Kidney (tissue), 14 donors: Measurements from ENCODE around the gene ANKFY1. TPM values are rescaled to one million over a fixed set of nuclear protein-coding genes. Genes with fewer than 3 reads are reported as not detected.

ENCODE experiments used
- DNase-seq, 5 donors: peaks; one replicate each; pipeline ENCODE4 v3.0.0-alpha.2; 2013 to 2020
- FAIRE-seq: peaks from 2 replicates; lab custom pipeline; 2012; peaks lifted over from hg19 to GRCh38; lab: Jason Lieb, UNC
- H3K27ac ChIP-seq, 2 donors: one replicate each; pipeline ENCODE4 v1.7.0; 2013; ENCODE audit warnings: low read depth in 2 of 2, low read length in 2 of 2, inconsistent platforms in 1 of 2
- H3K27me3 ChIP-seq: one replicate; pipeline ENCODE4 v1.7.1; 2013; ENCODE audit warnings: low read length, inconsistent platforms; ENCODE audit not compliant: control insufficient read depth, insufficient read depth
- H3K36me3 ChIP-seq, 3 donors: one replicate each; pipeline versions ENCODE4 v1.7.0 to v1.7.1; 2013; ENCODE audit warnings: low read length in 3 of 3, control low read depth in 1 of 3, inconsistent platforms in 1 of 3; ENCODE audit not compliant: insufficient read depth in 3 of 3, control insufficient read depth in 2 of 3
- H3K4me1 ChIP-seq, 3 donors: one replicate each; pipeline versions ENCODE4 v1.7.0 to v1.7.1; 2013; ENCODE audit warnings: low read length in 3 of 3, inconsistent platforms in 1 of 3, low read depth in 1 of 3; ENCODE audit not compliant: control insufficient read depth in 2 of 3, insufficient read depth in 2 of 3
- H3K4me3 ChIP-seq, 3 donors: one replicate each; pipeline versions ENCODE4 v1.7.0 to v1.8.1; 2013; ENCODE audit warnings: low read length in 3 of 3, control low read depth in 1 of 3, inconsistent platforms in 1 of 3
- H3K9ac ChIP-seq, 3 donors: one replicate each; pipeline versions ENCODE4 v1.7.0 to v1.7.1; 2013; ENCODE audit warnings: low read length in 3 of 3, control low read depth in 1 of 3, inconsistent platforms in 1 of 3
- H3K9me3 ChIP-seq, 3 donors: one replicate each; pipeline versions ENCODE4 v1.7.0 to v1.7.1; 2013; ENCODE audit warnings: low read length in 3 of 3, control low read depth in 1 of 3, inconsistent platforms in 1 of 3; ENCODE audit not compliant: control insufficient read depth in 2 of 3, insufficient read depth in 1 of 3
- CTCF ChIP-seq: IDR thresholded peaks from 3 replicates; pipeline ENCODE4 v1.5.1; 2012; ENCODE audit warnings: mild to moderate bottlenecking, moderate library complexity, borderline replicate concordance; ENCODE audit not compliant: insufficient read depth; ENCODE audit errors: extremely low read depth
- intact Hi-C: fragments of 100-400 bp; cut with DNase I; formaldehyde crosslinking; loops from one replicate; pipeline ENCODE4 v1.11.1; 2022
- polyA plus RNA-seq: library from polyadenylated mRNA; stranded (reverse); fragments of 350-450 nt; fragmentation: Illumina TruSeq; extraction: RNeasy Lipid Tissue Mini Kit (QIAGEN cat#74804); gene quantifications from one replicate; pipeline ENCODE4 v1.2.3, GENCODE V29; 2014; ENCODE audit warnings: low read depth, low replicate concordance; ENCODE audit not compliant: insufficient read depth
- total RNA-seq: library from RNA; stranded (reverse); fragmentation: NEBNext Ultra II Directional; extraction: Animal tissue kit (Norgen Biotek cat#: 25700); gene quantifications from one replicate; pipeline ENCODE4 v1.2.1, GENCODE V29; 2021
- donor health status: control.
- donor health status: control.
- donor health status: control.
- donor health status: control.
- donor health status: control.
- donor health status: DM: yes; HTN: yes; CAD: no.
- donor health status: Normal renal cell carcinoma (clear cell type).

Gene ANKFY1
- total and polyA plus RNA-seq, 2 donors from 2014 or later, result 10.9 to 61.7 TPM

- Histone ChIP-seq H3K4me3 (no peak overlapping the region), H3K9me3 (no peaks in the 10 kb centered on the region), H3K27me3 (no peaks in the 10 kb centered on the region), H3K27ac (no peak overlapping the region), H3K4me1 (peaks cover 0 to 3% (median 0%) of the 10 kb centered on the region in 3 donors), H3K9ac (no peak overlapping the region), H3K36me3 (peaks cover 0 to 23% (median 9%) of the 10 kb centered on the region in 3 donors)
- TF ChIP-seq CTCF, result no peak
- no peak for DNase-seq
- FAIRE-seq, result no peak
- intact Hi-C loops, result no loop called here
These were observed 115.0 kb downstream of the ANKFY1 start for GRCh38 chr17:4148611-4149308.

GRCh38 chr17:4147751-4148310, 115.9 kb downstream of the ANKFY1 start:
- Histone ChIP-seq H3K9me3 (no peaks in the 10 kb centered on the region), H3K9ac (no peak overlapping the region), H3K4me1 (peaks cover 0 to 3% (median 0%) of the 10 kb centered on the region in 3 donors), H3K4me3 (no peak overlapping the region), H3K27me3 (no peaks in the 10 kb centered on the region), H3K27ac (no peak overlapping the region), H3K36me3 (peaks cover 0 to 19% (median 5%) of the 10 kb centered on the region in 3 donors)
- intact Hi-C loops, result no loop called here
- DNase-seq (no peak), FAIRE-seq (no peak)
- TF ChIP-seq CTCF, result no peak

GRCh38 chr17:4146641-4147040, 117.1 kb downstream of the ANKFY1 start:
- FAIRE-seq, result no peak
- no peak overlapping the region for H3K4me3 ChIP-seq

More at GRCh38 chr17:4146641-4147040, 117.1 kb downstream of the ANKFY1 start:
- no peak for DNase-seq
- Histone ChIP-seq H3K9ac (no peak overlapping the region), H3K36me3 (peaks cover 0 to 14% (median 5%) of the 10 kb centered on the region in 3 donors), H3K27me3 (no peaks in the 10 kb centered on the region), H3K27ac (no peak overlapping the region), H3K4me1 (peaks cover 0 to 8% (median under 1%) of the 10 kb centered on the region in 3 donors), H3K9me3 (no peaks in the 10 kb centered on the region)
- TF ChIP-seq CTCF, result no peak
- intact Hi-C loops, result no loop called here
